Stimulated activated CD8-positive, alpha-beta memory T cell treated with anti-CD3 and anti-CD28 coated beads, Interleukin-12 subunit alpha, Interleukin-12 subunit beta, amount 100 ng/mL, for 4 hours (primary cell): ENCODE data around the gene MLPH.

ENCODE experiments used
- DNase-seq: peaks from one replicate; pipeline ENCODE4 v3.0.0-alpha.2; 2020; ENCODE audit warnings: low read depth

The MLPH gene

GRCh38 chr2:237524631-237525030 is 37.6 kb downstream of the MLPH start:
- no peak for DNase-seq

- DNase-seq: no peak
Observed at GRCh38 chr2:237525559-237526157, 38.6 kb downstream of the MLPH start.

GRCh38 chr2:237527233-237527632 is 40.2 kb downstream of the MLPH start:
- no peak for DNase-seq

GRCh38 chr2:237527766-237528165 is 40.7 kb downstream of the MLPH start:
- no peak for DNase-seq

GRCh38 chr2:237529452-237530402 is 42.7 kb downstream of the MLPH start:
- DNase-seq: no peak

- no peak for DNase-seq
Observed at GRCh38 chr2:237530472-237531433, 43.7 kb downstream of the MLPH start.

- DNase-seq: no peak
Observed at GRCh38 chr2:237532160-237532559, 45.1 kb downstream of the MLPH start.

GRCh38 chr2:237533668-237534161 is 46.7 kb downstream of the MLPH start:
- no peak for DNase-seq

- no peak for DNase-seq
Observed at GRCh38 chr2:237534380-237534779, 47.3 kb downstream of the MLPH start.

- DNase-seq: no peak
Observed at GRCh38 chr2:237535385-237536082, 48.5 kb downstream of the MLPH start.

GRCh38 chr2:237536083-237536415 is 49.0 kb downstream of the MLPH start:
- DNase-seq: no peak

- no peak for DNase-seq
Observed at GRCh38 chr2:237536617-237537016, 49.6 kb downstream of the MLPH start.

GRCh38 chr2:237538001-237538720 is 51.1 kb downstream of the MLPH start:
- no peak for DNase-seq

- no peak for DNase-seq
Observed at GRCh38 chr2:237538901-237539300, 51.9 kb downstream of the MLPH start.

- no peak for DNase-seq
Observed at GRCh38 chr2:237539681-237540080, 52.6 kb downstream of the MLPH start.

- no peak for DNase-seq
Observed at GRCh38 chr2:237540223-237540775, 53.2 kb downstream of the MLPH start.

GRCh38 chr2:237540823-237541222 is 53.8 kb downstream of the MLPH start:
- DNase-seq: no peak

GRCh38 chr2:237541243-237541642 is 54.2 kb downstream of the MLPH start:
- no peak for DNase-seq

- DNase-seq: no peak
Observed at GRCh38 chr2:237542001-237542704, 55.1 kb downstream of the MLPH start.
